ENCODE results near the gene IQSEC3. TPM values are rescaled to one million over a fixed set of nuclear protein-coding genes. Genes with fewer than 3 reads are reported as not detected.

The IQSEC3 gene
- total RNA-seq, 1 experiment from 2014 or later: not detected

DNA sequence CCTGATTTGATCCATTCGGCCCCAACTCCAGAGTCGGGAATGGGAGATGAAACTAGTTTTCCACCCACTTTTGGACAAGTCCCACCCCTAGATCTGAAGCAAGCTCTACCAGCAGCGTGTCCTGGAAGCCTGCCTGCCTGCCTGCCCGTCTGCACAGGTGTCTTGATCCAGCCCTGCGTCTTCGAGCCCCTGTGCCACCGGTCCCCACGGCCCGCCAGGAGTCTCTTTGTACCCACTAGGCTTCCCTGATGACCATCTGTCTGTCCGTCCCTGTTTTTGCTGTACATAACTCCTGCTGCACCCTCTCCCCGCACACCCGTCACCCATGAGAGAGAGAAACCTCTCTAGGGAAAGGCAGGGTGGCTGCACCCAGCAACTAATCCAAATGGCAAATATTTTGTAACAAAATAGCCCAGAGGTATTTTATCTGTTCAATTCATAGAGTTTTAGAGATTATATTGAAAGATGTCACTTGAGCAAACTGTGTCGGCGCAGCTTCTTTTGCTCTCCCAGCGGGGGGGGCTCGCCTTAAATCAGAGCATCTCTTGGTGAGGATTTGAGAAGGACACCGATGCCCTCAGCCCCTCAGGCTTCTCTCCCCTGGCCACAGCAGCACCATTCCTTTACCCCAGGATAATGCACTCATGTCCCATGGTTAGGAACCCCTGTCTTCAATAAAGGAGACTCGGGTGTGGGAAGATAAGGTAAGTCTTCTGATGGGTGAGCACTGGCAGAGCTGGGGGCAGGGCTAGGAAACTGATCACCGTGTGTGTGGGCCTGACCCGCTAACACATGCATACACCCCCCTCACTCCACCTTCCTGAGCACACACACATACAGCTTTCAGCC, 111.6 kb downstream of the IQSEC3 start:
- Mint-ChIP-seq H3K4me1 (ENCODE audit: insufficient read depth, unreplicated experiment) (peaks cover 9% of the 10 kb centered on the region), H3K9me3 (ENCODE audit: unreplicated experiment) (no peaks in the 10 kb centered on the region), H3K36me3 (ENCODE audit: insufficient read depth, unreplicated experiment) (no peaks in the 10 kb centered on the region), H3K27ac (ENCODE audit: low read depth, unreplicated experiment) (no peak overlapping the region), H3K27me3 (ENCODE audit: insufficient read depth, unreplicated experiment) (no peaks in the 10 kb centered on the region), H3K4me3 (ENCODE audit: unreplicated experiment) (no peak overlapping the region)
- TF ChIP-seq, protein P1, sequence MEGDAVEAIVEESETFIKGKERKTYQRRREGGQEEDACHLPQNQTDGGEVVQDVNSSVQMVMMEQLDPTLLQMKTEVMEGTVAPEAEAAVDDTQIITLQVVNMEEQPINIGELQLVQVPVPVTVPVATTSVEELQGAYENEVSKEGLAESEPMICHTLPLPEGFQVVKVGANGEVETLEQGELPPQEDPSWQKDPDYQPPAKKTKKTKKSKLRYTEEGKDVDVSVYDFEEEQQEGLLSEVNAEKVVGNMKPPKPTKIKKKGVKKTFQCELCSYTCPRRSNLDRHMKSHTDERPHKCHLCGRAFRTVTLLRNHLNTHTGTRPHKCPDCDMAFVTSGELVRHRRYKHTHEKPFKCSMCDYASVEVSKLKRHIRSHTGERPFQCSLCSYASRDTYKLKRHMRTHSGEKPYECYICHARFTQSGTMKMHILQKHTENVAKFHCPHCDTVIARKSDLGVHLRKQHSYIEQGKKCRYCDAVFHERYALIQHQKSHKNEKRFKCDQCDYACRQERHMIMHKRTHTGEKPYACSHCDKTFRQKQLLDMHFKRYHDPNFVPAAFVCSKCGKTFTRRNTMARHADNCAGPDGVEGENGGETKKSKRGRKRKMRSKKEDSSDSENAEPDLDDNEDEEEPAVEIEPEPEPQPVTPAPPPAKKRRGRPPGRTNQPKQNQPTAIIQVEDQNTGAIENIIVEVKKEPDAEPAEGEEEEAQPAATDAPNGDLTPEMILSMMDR (IDR thresholded peaks at IDR 0.05; ENCODE audit: unreplicated experiment): no peak
- intact Hi-C loops (cut with micrococcal nuclease): no loop called here
- no TSS peak for BruUV-seq (replicated peaks)
- no peak for DNase-seq (ENCODE audit: unreplicated experiment)
- ChIA-PET POLR2A (interaction anchor here (0.8 kb wide), 1 partner anchor 13 kb away, joined by 3 read pairs; no protein-coding TSS in a partner anchor), CTCF (no interaction called here)

DNA sequence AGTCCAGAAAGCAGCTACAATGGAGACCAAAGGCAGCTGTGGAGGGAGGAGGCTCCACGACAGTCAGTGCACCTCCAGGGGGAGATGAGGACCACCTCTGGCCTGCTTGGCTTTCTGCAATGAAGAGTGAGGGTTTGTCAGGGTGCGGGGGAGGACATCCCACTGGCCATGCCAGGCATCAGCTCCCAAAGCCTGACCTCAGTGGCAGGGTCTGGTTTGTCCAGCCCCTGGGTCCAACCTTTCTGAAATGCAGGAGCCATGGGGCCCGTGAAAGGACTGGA, 112.2 kb downstream of the IQSEC3 start:
- CTCF ChIA-PET: no interaction called here
- no peak overlapping the region for H3K27ac Mint-ChIP-seq (ENCODE audit: low read depth, unreplicated experiment)
- no peak overlapping the region for H3K4me3 Mint-ChIP-seq (ENCODE audit: unreplicated experiment)
- intact Hi-C loops (cut with micrococcal nuclease): no loop called here
- no TSS peak for BruUV-seq (replicated peaks)
- no peak for DNase-seq (ENCODE audit: unreplicated experiment)
- H3K36me3 Mint-ChIP-seq (ENCODE audit: insufficient read depth, unreplicated experiment): no peaks in the 10 kb centered on the region
- H3K27me3 Mint-ChIP-seq (ENCODE audit: insufficient read depth, unreplicated experiment): no peaks in the 10 kb centered on the region
- TF ChIP-seq, protein P1 (IDR thresholded peaks at IDR 0.05; ENCODE audit: unreplicated experiment): no peak
- no peaks in the 10 kb centered on the region for H3K9me3 Mint-ChIP-seq (ENCODE audit: unreplicated experiment)
- H3K4me1 Mint-ChIP-seq (ENCODE audit: insufficient read depth, unreplicated experiment): peaks cover 9% of the 10 kb centered on the region
- POLR2A ChIA-PET: interaction anchor here (0.8 kb wide), 1 partner anchor 21 kb away, joined by 3 read pairs; no protein-coding TSS in a partner anchor

DNA sequence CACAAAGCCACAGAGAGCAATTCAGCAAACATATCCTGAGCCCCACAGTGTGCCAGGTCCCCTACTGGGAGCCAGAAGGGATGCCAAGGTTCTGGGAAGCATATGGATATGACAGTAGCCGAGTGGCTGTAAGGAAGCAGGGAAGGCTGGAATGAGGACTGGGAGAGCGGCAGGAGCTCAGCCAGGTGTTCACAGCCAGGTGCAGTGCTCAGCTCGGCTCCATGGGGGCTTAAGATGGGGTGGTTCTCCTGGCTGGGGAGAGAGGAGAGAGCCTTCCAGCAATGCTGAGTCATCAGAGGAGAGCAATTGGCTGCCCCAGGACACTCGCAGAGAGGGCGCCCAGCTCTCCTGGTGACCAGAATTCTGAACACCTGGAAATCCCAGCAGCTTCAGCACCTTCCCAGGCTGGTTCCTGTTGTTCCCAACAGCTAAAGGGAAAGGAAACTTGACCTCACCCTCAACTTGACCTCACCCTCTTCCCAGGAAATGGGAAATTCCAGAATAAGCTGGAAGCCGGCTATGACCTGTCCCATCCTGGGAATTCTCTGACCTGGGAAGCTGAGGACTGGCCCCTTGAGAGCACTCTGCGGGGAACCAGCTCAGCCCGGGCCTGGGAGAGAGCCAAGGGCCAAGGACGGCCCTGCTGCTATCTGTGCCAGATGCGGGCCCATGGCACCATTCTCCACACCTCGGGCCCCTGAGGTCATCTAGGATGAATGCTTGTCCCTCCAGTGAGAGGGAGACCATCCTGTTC, 112.7 kb downstream of the IQSEC3 start:
- TF ChIP-seq, protein P1 (IDR thresholded peaks at IDR 0.05; ENCODE audit: unreplicated experiment): no peak
- Mint-ChIP-seq H3K27me3 (ENCODE audit: insufficient read depth, unreplicated experiment) (no peaks in the 10 kb centered on the region), H3K9me3 (ENCODE audit: unreplicated experiment) (no peaks in the 10 kb centered on the region), H3K4me3 (ENCODE audit: unreplicated experiment) (no peak overlapping the region), H3K27ac (ENCODE audit: low read depth, unreplicated experiment) (no peak overlapping the region), H3K4me1 (ENCODE audit: insufficient read depth, unreplicated experiment) (peaks cover 9% of the 10 kb centered on the region), H3K36me3 (ENCODE audit: insufficient read depth, unreplicated experiment) (no peaks in the 10 kb centered on the region)
- no TSS peak for BruUV-seq (replicated peaks)
- CTCF ChIA-PET: no interaction called here
- intact Hi-C loops (cut with micrococcal nuclease): no loop called here
- POLR2A ChIA-PET: interaction anchor here (0.8 kb wide), 1 partner anchor 20 kb away, joined by 3 read pairs; no protein-coding TSS in a partner anchor
- DNase-seq (ENCODE audit: unreplicated experiment): peak; percentile 38

DNA sequence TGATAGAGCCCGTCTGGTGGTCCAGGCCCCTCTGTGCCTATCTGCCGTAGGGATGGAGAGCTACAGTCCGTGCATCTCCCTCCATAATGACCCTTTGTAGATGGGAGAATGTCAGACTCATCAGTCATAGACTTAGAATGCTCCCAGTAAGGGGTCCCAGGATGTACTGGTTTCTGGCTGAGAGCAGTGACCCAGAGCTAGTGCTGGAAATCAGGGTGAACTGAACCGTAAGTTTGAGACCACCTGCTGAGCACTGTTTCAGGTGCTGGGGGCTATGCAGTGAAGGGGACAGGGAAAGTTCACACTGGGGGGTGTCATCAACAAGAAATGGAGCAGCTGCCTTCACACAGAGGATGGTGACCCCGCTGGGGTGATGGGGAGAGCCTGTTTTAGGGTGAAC, 113.3 kb downstream of the IQSEC3 start:
- Mint-ChIP-seq H3K4me1 (ENCODE audit: insufficient read depth, unreplicated experiment) (peaks cover 9% of the 10 kb centered on the region), H3K27me3 (ENCODE audit: insufficient read depth, unreplicated experiment) (no peaks in the 10 kb centered on the region), H3K9me3 (ENCODE audit: unreplicated experiment) (no peaks in the 10 kb centered on the region), H3K4me3 (ENCODE audit: unreplicated experiment) (no peak overlapping the region), H3K36me3 (ENCODE audit: insufficient read depth, unreplicated experiment) (no peaks in the 10 kb centered on the region), H3K27ac (ENCODE audit: low read depth, unreplicated experiment) (no peak overlapping the region)
- DNase-seq (ENCODE audit: unreplicated experiment): no peak
- intact Hi-C loops (cut with micrococcal nuclease): no loop called here
- ChIA-PET CTCF (no interaction called here), POLR2A (no interaction called here)
- no TSS peak for BruUV-seq (replicated peaks)
- TF ChIP-seq, protein P1 (IDR thresholded peaks at IDR 0.05; ENCODE audit: unreplicated experiment): no peak
